OCI-LY7 (cell line): ENCODE measurements around the gene ELL3. TPM values are rescaled to one million over a fixed set of nuclear protein-coding genes. Genes with fewer than 3 reads are reported as not detected.

ENCODE experiments used
- BruUV-seq: library from RNA; stranded (reverse); fragments of 400-500 nt; replicated peaks from 2 replicates; lab custom pipeline; 2021; lab: Mats Ljungman, UMichigan
- CTCF ChIA-PET: fragments of 300-600 bp; sonication (Branson Sonifier 250); formaldehyde crosslinking; loops from one replicate; lab custom pipeline; 2022; ENCODE audit warnings: antibody characterized with exemption; ENCODE audit not compliant: unreplicated experiment; lab: Charles Lee
- POLR2A ChIA-PET: fragments of 300-600 bp; sonication (Branson Sonifier 250); formaldehyde crosslinking; loops from one replicate; lab custom pipeline; 2022; ENCODE audit warnings: antibody characterized with exemption; lab: Charles Lee
- DNase-seq: peaks from one replicate; pipeline ENCODE4 v3.0.0-alpha.2; 2015; ENCODE audit warnings: low spot score
- H2AFZ ChIP-seq: fragments of 200-600 bp; sonication (generic), shearing (Covaris generic); 2 replicates; pipeline ENCODE4 v1.6.1; 2014; ENCODE audit warnings: mild to moderate bottlenecking, antibody characterized with exemption, low read length, moderate library complexity
- H3K27ac ChIP-seq: fragments of 200-600 bp; sonication (generic); 2 replicates; pipeline ENCODE4 v1.5.1; 2014; ENCODE audit warnings: mixed run types, low read depth, mild to moderate bottlenecking, moderate library complexity, low read length, inconsistent platforms; ENCODE audit not compliant: poor library complexity, severe bottlenecking
- H3K36me3 ChIP-seq: fragments of 200-600 bp; sonication (generic); 2 replicates; pipeline ENCODE4 v1.6.1; 2014; ENCODE audit warnings: mild to moderate bottlenecking, antibody characterized with exemption, low read length, moderate library complexity, mixed read lengths; ENCODE audit not compliant: insufficient read depth
- H3K4me1 ChIP-seq: fragments of 200-600 bp; sonication (generic); 2 replicates; pipeline ENCODE4 v1.5.1; 2014; ENCODE audit warnings: mild to moderate bottlenecking, low read length; ENCODE audit not compliant: insufficient read depth, poor library complexity, severe bottlenecking
- H3K4me2 ChIP-seq: fragments of 200-600 bp; sonication (generic); 2 replicates; pipeline ENCODE4 v1.6.1; 2014; ENCODE audit warnings: mild to moderate bottlenecking, low read length
- H3K4me3 ChIP-seq: fragments of 200-600 bp; sonication (generic); 2 replicates; pipeline ENCODE4 v1.5.1; 2014; ENCODE audit warnings: mild to moderate bottlenecking, low read depth, low read length; ENCODE audit not compliant: poor library complexity, severe bottlenecking
- H3K79me2 ChIP-seq: fragments of 200-600 bp; sonication (generic); 2 replicates; pipeline ENCODE4 v1.6.1; 2016; ENCODE audit warnings: low read depth, mild to moderate bottlenecking, low read length, moderate library complexity, mixed read lengths; ENCODE audit not compliant: insufficient read depth
- H3K9me2 ChIP-seq: fragments of 200-600 bp; sonication (generic); 2 replicates; pipeline ENCODE4 v1.6.1; 2016; ENCODE audit warnings: mild to moderate bottlenecking, low read length, mixed read lengths; ENCODE audit not compliant: insufficient read depth
- H3K9me3 ChIP-seq: fragments of 200-600 bp; sonication (generic); 2 replicates; pipeline ENCODE4 v1.6.1; 2014; ENCODE audit warnings: mild to moderate bottlenecking, mixed run types, low read length, mixed read lengths
- H4K20me1 ChIP-seq: fragments of 200-600 bp; sonication (generic); 2 replicates; pipeline ENCODE4 v1.6.1; 2014; ENCODE audit warnings: mild to moderate bottlenecking, antibody characterized with exemption, low read length, moderate library complexity, mixed read lengths; ENCODE audit not compliant: insufficient read depth
- EZH2phosphoT487 ChIP-seq: fragments of 200-600 bp; sonication (generic); IDR thresholded peaks from 2 replicates; pipeline ENCODE4 v1.6.1; 2018; ENCODE audit warnings: low read depth, borderline replicate concordance, mild to moderate bottlenecking, mixed run types, antibody characterized with exemption, low read length, moderate library complexity, mixed read lengths
- intact Hi-C: fragments of 100-400 bp; cut with micrococcal nuclease; formaldehyde crosslinking; loops from one replicate; pipeline ENCODE4 v1.10.0; 2022; ENCODE audit not compliant: unreplicated experiment
- microRNA-seq: library from miRNA; unstranded; fragments of <30 nt; microRNA quantifications from one replicate; pipeline ENCODE4 v1.2.0, GENCODE V29; 2022; ENCODE audit warnings: borderline replicate concordance
- small RNA-seq: library from RNA; depleted of rRNA; stranded (forward); fragments of <200 nt; gene quantifications from one replicate; pipeline ENCODE3, GENCODE V24; 2014
- total RNA-seq, 2 experiments: library from RNA; depleted of rRNA in 1 of 2; stranded (reverse); fragments of >200 nt in 1 of 2; shearing (Covaris generic) in 1 of 2; gene quantifications; 2 replicates each; pipeline ENCODE4 v1.2.3, GENCODE V29; 2014 to 2022
- TF ChIP-seq, protein P1 (sequence below): fragments of 200-600 bp; sonication (generic); conservative IDR thresholded peaks from 2 replicates; pipeline ENCODE4 v1.5.1; 2014; ENCODE audit warnings: mild to moderate bottlenecking, antibody characterized with exemption, low read length, moderate library complexity, mixed read lengths

Gene ELL3
- total RNA-seq, 2 experiments from 2014 or later, result 134 to 296 TPM

DNA sequence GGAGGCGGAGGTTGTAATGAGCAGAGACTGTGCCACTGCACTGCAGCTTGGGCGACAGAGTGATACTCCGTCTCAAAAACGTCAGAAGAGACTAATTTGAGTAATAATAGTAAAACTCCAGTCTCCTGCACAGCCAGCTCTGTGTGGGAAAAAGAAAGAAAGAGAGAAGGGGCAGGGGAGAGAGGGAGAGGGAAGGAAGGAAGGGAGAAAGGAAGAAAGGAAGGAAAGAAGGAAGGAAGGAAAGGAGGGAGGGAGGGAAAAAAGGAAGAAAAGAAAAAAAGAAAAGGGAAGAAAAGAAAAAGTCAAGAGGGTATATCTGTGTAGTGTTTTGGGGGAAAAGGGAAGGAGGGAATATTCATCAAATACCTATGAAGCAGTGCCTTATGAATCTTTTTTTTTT is 53.6 kb downstream of the ELL3 start:
- no peak overlapping the region for H2AFZ ChIP-seq
- intact Hi-C loops, result no loop called here
- no peak overlapping the region for H3K27ac ChIP-seq
- H4K20me1 ChIP-seq, result no peaks in the 10 kb centered on the region
- CTCF ChIA-PET, result interaction anchor here (0.5 kb wide), 1 partner anchor 1443 kb away, joined by 3 read pairs; no protein-coding TSS in a partner anchor
- H3K9me2 ChIP-seq, result no peaks in the 10 kb centered on the region
- no peaks in the 10 kb centered on the region for H3K79me2 ChIP-seq
- DNase-seq, result no peak
- H3K9me3 ChIP-seq, result no peaks in the 10 kb centered on the region
- no peaks in the 10 kb centered on the region for H3K36me3 ChIP-seq
- no TSS peak for BruUV-seq
- no peaks in the 10 kb centered on the region for H3K4me1 ChIP-seq
- POLR2A ChIA-PET, result interaction anchor here (0.6 to 0.7 kb wide), 2 partner anchors 292 to 377 kb away, joined by 3 to 6 read pairs; no protein-coding TSS in a partner anchor
- H3K4me3 ChIP-seq, result no peak overlapping the region
- TF ChIP-seq, protein P1, sequence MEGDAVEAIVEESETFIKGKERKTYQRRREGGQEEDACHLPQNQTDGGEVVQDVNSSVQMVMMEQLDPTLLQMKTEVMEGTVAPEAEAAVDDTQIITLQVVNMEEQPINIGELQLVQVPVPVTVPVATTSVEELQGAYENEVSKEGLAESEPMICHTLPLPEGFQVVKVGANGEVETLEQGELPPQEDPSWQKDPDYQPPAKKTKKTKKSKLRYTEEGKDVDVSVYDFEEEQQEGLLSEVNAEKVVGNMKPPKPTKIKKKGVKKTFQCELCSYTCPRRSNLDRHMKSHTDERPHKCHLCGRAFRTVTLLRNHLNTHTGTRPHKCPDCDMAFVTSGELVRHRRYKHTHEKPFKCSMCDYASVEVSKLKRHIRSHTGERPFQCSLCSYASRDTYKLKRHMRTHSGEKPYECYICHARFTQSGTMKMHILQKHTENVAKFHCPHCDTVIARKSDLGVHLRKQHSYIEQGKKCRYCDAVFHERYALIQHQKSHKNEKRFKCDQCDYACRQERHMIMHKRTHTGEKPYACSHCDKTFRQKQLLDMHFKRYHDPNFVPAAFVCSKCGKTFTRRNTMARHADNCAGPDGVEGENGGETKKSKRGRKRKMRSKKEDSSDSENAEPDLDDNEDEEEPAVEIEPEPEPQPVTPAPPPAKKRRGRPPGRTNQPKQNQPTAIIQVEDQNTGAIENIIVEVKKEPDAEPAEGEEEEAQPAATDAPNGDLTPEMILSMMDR, result no peak
- no peak for TF ChIP-seq EZH2phosphoT487
- H3K4me2 ChIP-seq, result no peak overlapping the region

Small RNA genes within 50 kb of the gene (microRNA-seq; reads per million reads assigned to microRNA genes)
- gene MIR1282, result not detected

Small RNA genes within 50 kb of the gene (small RNA-seq; reads per million reads assigned to genes)
- gene MIR1282, result not detected
- not detected for gene RNU6-354P

Other genes with a start within 250 kb of the ELL3 start
- 67.5 and 70.2 TPM in 2 replicates for gene PPIP5K1, start 186.8 kb downstream of the ELL3 start, total RNA-seq (2014; rRNA removed; shearing (Covaris generic))
- gene PPIP5K1, start 186.8 kb downstream of the ELL3 start, total RNA-seq (2022), result 89.5 and 89.8 TPM in 2 replicates
- gene CKMT1B, start 182.9 kb downstream of the ELL3 start, total RNA-seq (2014; rRNA removed; shearing (Covaris generic)), result 0.25 and 0.51 TPM in 2 replicates
- 3.8 and 4.1 TPM in 2 replicates for gene CKMT1B, start 182.9 kb downstream of the ELL3 start, total RNA-seq (2022)
- gene STRC, start 158.2 kb downstream of the ELL3 start, total RNA-seq (2014; rRNA removed; shearing (Covaris generic)), result 1.8 and 2.1 TPM in 2 replicates
- 1.5 and 1.8 TPM in 2 replicates for gene STRC, start 158.2 kb downstream of the ELL3 start, total RNA-seq (2022)
- 15.3 and 34.7 TPM in 2 replicates for gene CATSPER2, start 128.1 kb downstream of the ELL3 start, total RNA-seq (2014; rRNA removed; shearing (Covaris generic))
- 13.9 and 17.0 TPM in 2 replicates for gene CATSPER2, start 128.1 kb downstream of the ELL3 start, total RNA-seq (2022)
- 0.16 and 0.28 TPM in 2 replicates for gene CKMT1A, start 83.1 kb downstream of the ELL3 start, total RNA-seq (2014; rRNA removed; shearing (Covaris generic))
- 4.0 and 6.1 TPM in 2 replicates for gene CKMT1A, start 83.1 kb downstream of the ELL3 start, total RNA-seq (2022)
- 79.1 and 82.1 TPM in 2 replicates for gene PDIA3, start 30.5 kb downstream of the ELL3 start, total RNA-seq (2014; rRNA removed; shearing (Covaris generic))
- 243 and 293 TPM in 2 replicates for gene PDIA3, start 30.5 kb downstream of the ELL3 start, total RNA-seq (2022)
- gene SERF2, start 15.4 kb upstream of the ELL3 start, total RNA-seq (2014; rRNA removed; shearing (Covaris generic)), result 581 and 622 TPM in 2 replicates
- 1,328 and 1,370 TPM in 2 replicates for gene SERF2, start 15.4 kb upstream of the ELL3 start, total RNA-seq (2022)
- gene SERINC4, start 23.3 kb upstream of the ELL3 start, total RNA-seq (2014; rRNA removed; shearing (Covaris generic)), result 0.23 and 0.60 TPM in 2 replicates
- 1.1 and 1.9 TPM in 2 replicates for gene SERINC4, start 23.3 kb upstream of the ELL3 start, total RNA-seq (2022)
- 16.1 and 25.0 TPM in 2 replicates for gene HYPK, start 23.6 kb upstream of the ELL3 start, total RNA-seq (2014; rRNA removed; shearing (Covaris generic))
- 48.9 and 53.6 TPM in 2 replicates for gene HYPK, start 23.6 kb upstream of the ELL3 start, total RNA-seq (2022)
- gene MFAP1, start 47.7 kb upstream of the ELL3 start, total RNA-seq (2014; rRNA removed; shearing (Covaris generic)), result 25.3 and 43.4 TPM in 2 replicates
- 57.2 and 72.1 TPM in 2 replicates for gene MFAP1, start 47.7 kb upstream of the ELL3 start, total RNA-seq (2022)
- 126 and 139 TPM in 2 replicates for gene WDR76, start 50.0 kb upstream of the ELL3 start, total RNA-seq (2014; rRNA removed; shearing (Covaris generic))
- 170 and 186 TPM in 2 replicates for gene WDR76, start 50.0 kb upstream of the ELL3 start, total RNA-seq (2022)